ENCODE measurements around the gene LMF1.

GRCh38 chr16:854808-855410 lies 115.9 kb downstream of the LMF1 start:
- TF ChIP-seq EZH2 (IDR thresholded peaks at IDR 0.05), result no peak
- TF ChIP-seq CTCF (IDR thresholded peaks at IDR 0.05 in 2 of 3, conservative IDR thresholded peaks at IDR 0.05 in 1 of 3; ENCODE audit: borderline replicate concordance in 1 of 3, insufficient read depth in 1 of 3, low read depth in 2 of 3, low read length in 2 of 3), result no peak
- no peak for TF ChIP-seq SP1 (IDR thresholded peaks at IDR 0.05; ENCODE audit: low read depth)
- no peak for TF ChIP-seq JUND (IDR thresholded peaks at IDR 0.05)
- no peak for TF ChIP-seq EZH2phosphoT487 (IDR thresholded peaks at IDR 0.05; ENCODE audit: borderline replicate concordance)
- TF ChIP-seq POLR2A (IDR thresholded peaks at IDR 0.05; ENCODE audit: borderline replicate concordance, extremely low read depth, insufficient read depth, insufficient read length), result no peak
- TF ChIP-seq POLR2AphosphoS5 (IDR thresholded peaks at IDR 0.05; ENCODE audit: low read depth, low read length), result no peak
- no peak for TF ChIP-seq YY1 (IDR thresholded peaks at IDR 0.05; ENCODE audit: extremely low read depth, insufficient replicate concordance, low read depth, low read length)
- TF ChIP-seq REST (IDR thresholded peaks at IDR 0.05; ENCODE audit: low read depth), result no peak
- TF ChIP-seq ZFX (IDR thresholded peaks at IDR 0.05), result no peak
- no peak for TF ChIP-seq CEBPB (IDR thresholded peaks at IDR 0.05; ENCODE audit: low read depth)
- TF ChIP-seq ELF1 (IDR thresholded peaks at IDR 0.05; ENCODE audit: borderline replicate concordance, low read depth), result no peak
- no peak for TF ChIP-seq RAD21 (IDR thresholded peaks at IDR 0.05; ENCODE audit: low read depth)
- TF ChIP-seq EGR1 (IDR thresholded peaks at IDR 0.05; ENCODE audit: low read depth), result no peak

Measured in HCT116 (cell line).